Endothelial cell (in vitro differentiated cells): ENCODE results near the gene ESPNL. TPM values are rescaled to one million over a fixed set of nuclear protein-coding genes. Genes with fewer than 3 reads are reported as not detected.

Experiments used
- DNase-seq: peaks from one replicate; pipeline ENCODE4 v3.0.0; 2021; ENCODE audit warnings: low spot score
- H3K27ac Mint-ChIP-seq: one replicate; pipeline ENCODE4 v1.8.0; 2021; ENCODE audit warnings: mixed read lengths, inconsistent platforms; ENCODE audit not compliant: unreplicated experiment
- H3K27me3 Mint-ChIP-seq: one replicate; pipeline ENCODE4 v1.8.0; 2021; ENCODE audit warnings: mild to moderate bottlenecking, moderate library complexity, mixed read lengths, inconsistent platforms; ENCODE audit not compliant: unreplicated experiment
- H3K36me3 Mint-ChIP-seq: one replicate; pipeline ENCODE4 v1.8.0; 2021; ENCODE audit warnings: mild to moderate bottlenecking, low read depth, mixed read lengths, inconsistent platforms; ENCODE audit not compliant: unreplicated experiment
- H3K4me1 Mint-ChIP-seq: one replicate; pipeline ENCODE4 v1.8.0; 2021; ENCODE audit warnings: mild to moderate bottlenecking, mixed read lengths, inconsistent platforms; ENCODE audit not compliant: unreplicated experiment
- H3K4me3 Mint-ChIP-seq: one replicate; pipeline ENCODE4 v1.8.0; 2021; ENCODE audit warnings: mild to moderate bottlenecking, mixed read lengths, inconsistent platforms; ENCODE audit not compliant: unreplicated experiment
- H3K9me3 Mint-ChIP-seq: one replicate; pipeline ENCODE4 v1.8.0; 2021; ENCODE audit warnings: mixed read lengths, inconsistent platforms; ENCODE audit not compliant: unreplicated experiment
- total RNA-seq: library from RNA; stranded (reverse); fragmentation: NEBNext Ultra II Directional; extraction: Animal tissue kit (Norgen Biotek cat#: 25700); gene quantifications from one replicate; pipeline ENCODE4 v1.2.1, GENCODE V29; 2021; ENCODE audit not compliant: unreplicated experiment
- TF ChIP-seq, protein P1 (sequence below): fragments of 200-600 bp; sonication (generic); IDR thresholded peaks from one replicate; pipeline ENCODE4 v1.5.0; 2021; ENCODE audit warnings: antibody characterized with exemption; ENCODE audit not compliant: unreplicated experiment

ESPNL gene
- total RNA-seq, 1 donor from 2014 or later: 0.82 TPM

DNA sequence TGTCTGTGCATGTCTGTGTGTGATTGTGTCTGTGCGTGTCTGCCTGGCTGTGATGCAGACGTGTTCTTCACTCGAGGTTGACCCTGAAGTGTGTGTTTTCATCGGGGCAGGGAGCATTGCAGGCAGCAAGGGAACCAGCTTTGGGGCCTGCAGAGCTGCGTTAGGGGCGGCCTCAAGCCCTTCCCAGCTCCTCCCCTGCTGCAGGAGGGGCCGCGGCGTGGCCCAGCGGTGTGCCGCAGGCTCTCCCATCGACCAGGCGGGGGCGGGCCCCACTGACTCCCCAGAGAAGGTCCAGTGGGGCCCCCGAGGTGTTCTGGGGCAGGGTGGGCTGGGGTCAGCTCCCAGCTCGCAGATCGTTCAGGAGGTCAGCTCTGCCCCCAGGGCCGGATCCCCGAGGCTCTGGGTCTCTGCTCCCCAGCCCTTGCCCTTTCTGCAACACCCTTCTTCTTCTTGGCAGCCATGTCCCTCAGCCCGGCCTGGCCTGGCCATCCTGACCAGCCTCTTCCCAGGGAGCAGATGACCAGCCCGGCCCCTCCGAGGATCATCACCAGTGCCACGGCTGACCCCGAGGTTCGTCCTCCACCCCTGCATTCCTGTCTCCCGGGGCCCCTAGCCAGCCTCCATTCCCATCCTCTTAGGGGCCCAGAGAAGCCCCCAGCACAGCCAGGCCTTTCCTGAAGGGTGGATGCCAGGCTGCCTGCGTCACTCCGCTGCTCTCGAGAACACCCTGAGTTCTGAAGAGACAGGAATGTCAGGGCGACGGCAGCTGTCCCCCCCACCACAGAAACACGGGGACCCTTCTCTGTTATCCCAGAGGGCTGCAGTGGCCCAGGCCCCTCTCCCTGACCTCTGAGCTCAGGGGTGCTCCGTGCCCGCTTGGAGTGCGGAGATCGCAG is 27.3 kb downstream of the ESPNL start:
- Mint-ChIP-seq H3K9me3 (no peaks in the 10 kb centered on the region), H3K27ac (no peak overlapping the region), H3K4me1 (no peaks in the 10 kb centered on the region), H3K27me3 (peaks cover 8% of the 10 kb centered on the region), H3K36me3 (no peaks in the 10 kb centered on the region), H3K4me3 (no peak overlapping the region)
- TF ChIP-seq, protein P1, sequence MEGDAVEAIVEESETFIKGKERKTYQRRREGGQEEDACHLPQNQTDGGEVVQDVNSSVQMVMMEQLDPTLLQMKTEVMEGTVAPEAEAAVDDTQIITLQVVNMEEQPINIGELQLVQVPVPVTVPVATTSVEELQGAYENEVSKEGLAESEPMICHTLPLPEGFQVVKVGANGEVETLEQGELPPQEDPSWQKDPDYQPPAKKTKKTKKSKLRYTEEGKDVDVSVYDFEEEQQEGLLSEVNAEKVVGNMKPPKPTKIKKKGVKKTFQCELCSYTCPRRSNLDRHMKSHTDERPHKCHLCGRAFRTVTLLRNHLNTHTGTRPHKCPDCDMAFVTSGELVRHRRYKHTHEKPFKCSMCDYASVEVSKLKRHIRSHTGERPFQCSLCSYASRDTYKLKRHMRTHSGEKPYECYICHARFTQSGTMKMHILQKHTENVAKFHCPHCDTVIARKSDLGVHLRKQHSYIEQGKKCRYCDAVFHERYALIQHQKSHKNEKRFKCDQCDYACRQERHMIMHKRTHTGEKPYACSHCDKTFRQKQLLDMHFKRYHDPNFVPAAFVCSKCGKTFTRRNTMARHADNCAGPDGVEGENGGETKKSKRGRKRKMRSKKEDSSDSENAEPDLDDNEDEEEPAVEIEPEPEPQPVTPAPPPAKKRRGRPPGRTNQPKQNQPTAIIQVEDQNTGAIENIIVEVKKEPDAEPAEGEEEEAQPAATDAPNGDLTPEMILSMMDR: no peak
- no peak for DNase-seq

DNA sequence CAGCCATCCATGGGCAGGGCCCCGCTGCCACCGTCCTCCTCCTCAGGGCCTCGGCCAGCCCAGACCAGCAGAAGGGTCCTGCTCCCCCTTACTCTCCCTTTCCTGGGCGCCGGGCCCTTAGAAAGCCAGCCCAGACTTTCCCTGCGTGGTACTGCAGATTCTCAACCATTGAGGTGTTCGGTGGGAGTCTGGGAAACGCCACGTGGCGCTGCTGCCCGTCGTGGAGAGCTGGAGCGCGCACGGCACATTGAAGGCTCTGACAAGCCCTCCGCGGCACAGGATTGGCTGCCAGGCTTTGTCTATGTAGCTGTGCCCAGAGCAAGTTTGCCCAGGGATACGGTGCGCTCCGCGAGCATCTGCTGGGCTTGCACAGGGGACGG is 27.9 kb downstream of the ESPNL start:
- Mint-ChIP-seq H3K27me3 (peaks cover 10% of the 10 kb centered on the region), H3K36me3 (no peaks in the 10 kb centered on the region), H3K4me3 (no peak overlapping the region), H3K9me3 (no peaks in the 10 kb centered on the region), H3K4me1 (no peaks in the 10 kb centered on the region), H3K27ac (no peak overlapping the region)
- TF ChIP-seq, protein P1: no peak
- DNase-seq: no peak

DNA sequence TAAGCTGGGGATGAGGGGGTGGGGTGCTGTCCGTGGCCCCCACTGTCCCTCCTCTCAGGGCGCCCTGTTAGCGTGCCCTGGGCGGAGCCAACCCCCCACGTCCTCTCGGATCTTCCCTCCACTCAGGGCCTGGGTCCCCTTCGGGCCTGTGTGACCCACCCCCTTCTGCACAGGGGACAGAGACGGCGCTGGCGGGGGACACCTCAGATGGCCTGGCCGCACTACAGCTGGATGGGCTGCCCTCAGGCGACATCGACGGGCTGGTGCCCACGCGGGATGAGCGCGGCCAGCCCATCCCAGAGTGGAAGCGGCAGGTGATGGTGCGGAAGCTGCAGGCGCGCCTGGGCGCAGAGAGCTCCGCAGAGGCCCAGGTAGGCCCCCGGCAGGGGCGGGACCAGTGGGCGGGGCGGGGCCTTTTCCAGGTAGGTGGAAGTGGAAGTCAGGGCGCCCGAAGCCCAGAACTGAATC is 28.4 kb downstream of the ESPNL start:
- DNase-seq: no peak
- H3K27ac Mint-ChIP-seq: no peak overlapping the region
- H3K4me1 Mint-ChIP-seq: no peaks in the 10 kb centered on the region
- TF ChIP-seq, protein P1: no peak
- H3K27me3 Mint-ChIP-seq: peaks cover 12% of the 10 kb centered on the region
- no peak overlapping the region for H3K4me3 Mint-ChIP-seq
- no peaks in the 10 kb centered on the region for H3K9me3 Mint-ChIP-seq
- no peaks in the 10 kb centered on the region for H3K36me3 Mint-ChIP-seq

DNA sequence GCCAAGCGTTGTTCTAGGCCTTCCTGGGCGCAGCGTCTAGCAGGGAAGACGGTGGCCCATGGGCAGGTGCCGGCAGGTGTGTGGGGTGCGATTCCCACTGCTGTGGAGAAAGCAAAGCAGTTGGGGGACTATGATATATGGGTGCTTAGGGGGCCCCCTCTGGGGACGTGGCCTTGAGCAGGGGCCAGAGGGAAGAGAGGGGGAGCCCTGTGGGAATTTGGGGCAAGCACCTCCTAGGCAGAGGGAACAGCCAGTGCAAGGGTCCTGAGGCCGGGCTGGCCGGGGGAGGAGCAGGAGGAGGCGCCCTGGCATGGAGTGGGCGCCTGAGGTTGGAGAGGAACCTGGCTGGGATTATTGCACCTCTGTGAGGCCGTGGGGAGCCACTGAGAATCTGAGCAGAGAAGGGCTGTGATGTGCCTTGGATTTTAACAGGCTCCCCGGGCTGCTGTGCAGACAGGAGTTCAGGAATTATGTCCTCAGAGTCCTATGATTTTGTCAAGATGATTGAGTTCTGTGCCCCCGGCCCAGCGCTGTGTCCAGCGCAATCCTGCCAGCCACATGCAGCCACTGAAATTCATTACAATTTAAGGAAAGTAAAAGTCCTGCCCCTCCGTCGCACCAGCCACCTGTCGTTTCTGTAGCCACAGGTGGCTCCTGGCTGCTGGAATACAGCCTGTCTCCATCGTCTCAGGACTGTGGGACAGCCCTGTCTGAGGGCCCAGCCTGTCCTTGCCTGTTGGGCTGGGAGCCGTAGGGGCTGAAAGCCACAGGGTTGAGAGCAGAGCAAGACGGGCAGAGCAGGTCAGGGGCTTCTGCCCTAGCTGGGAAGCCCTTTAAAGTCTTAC is 29.2 kb downstream of the ESPNL start:
- no peak overlapping the region for H3K4me3 Mint-ChIP-seq
- H3K27me3 Mint-ChIP-seq: peaks cover 9% of the 10 kb centered on the region
- no peak for DNase-seq
- TF ChIP-seq, protein P1: no peak
- no peak overlapping the region for H3K27ac Mint-ChIP-seq
- H3K36me3 Mint-ChIP-seq: no peaks in the 10 kb centered on the region
- no peaks in the 10 kb centered on the region for H3K4me1 Mint-ChIP-seq
- H3K9me3 Mint-ChIP-seq: no peaks in the 10 kb centered on the region
